Trophoblast cell (in vitro differentiated cells and primary cell): ENCODE data around the gene CDY2B.
"Not testable (repeated sequence)": the region's sequence is repeated elsewhere in the genome, so short reads cannot be mapped to it uniquely, and the experiment has no call there.

Source experiments
- DNase-seq, 2 donors: peaks; one replicate each; pipeline ENCODE4 v3.0.0-alpha.2; 2016
- H2AFZ ChIP-seq: 2 replicates; pipeline ENCODE4 v1.6.1; 2013; ENCODE audit warnings: low read length, moderate library complexity, mild to moderate bottlenecking; ENCODE audit not compliant: insufficient read depth, poor library complexity
- H2AK5ac ChIP-seq: 2 replicates; pipeline ENCODE4 v1.6.1; 2013; ENCODE audit warnings: mild to moderate bottlenecking, low read length
- H2BK120ac ChIP-seq: 2 replicates; pipeline ENCODE4 v1.6.1; 2013; ENCODE audit warnings: low read length, mild to moderate bottlenecking, moderate library complexity; ENCODE audit not compliant: insufficient read depth, poor library complexity
- H2BK12ac ChIP-seq: 2 replicates; pipeline ENCODE4 v1.6.1; 2013; ENCODE audit warnings: mild to moderate bottlenecking, low read length, moderate library complexity
- H2BK5ac ChIP-seq: 2 replicates; pipeline ENCODE4 v1.6.1; 2013; ENCODE audit warnings: low read length, low read depth, moderate library complexity, mild to moderate bottlenecking; ENCODE audit not compliant: poor library complexity
- H3K14ac ChIP-seq: 2 replicates; pipeline ENCODE4 v1.6.1; 2013; ENCODE audit warnings: mild to moderate bottlenecking, low read length
- H3K18ac ChIP-seq: 2 replicates; pipeline ENCODE4 v1.6.1; 2013; ENCODE audit warnings: mild to moderate bottlenecking, low read length
- H3K23ac ChIP-seq: 2 replicates; pipeline ENCODE4 v1.6.1; 2013; ENCODE audit warnings: low read length
- H3K27ac ChIP-seq: 2 replicates; pipeline ENCODE4 v1.5.1; 2013; ENCODE audit warnings: low read depth, mild to moderate bottlenecking, inconsistent platforms, low read length, moderate library complexity
- H3K27me3 ChIP-seq: 2 replicates; pipeline ENCODE4 v1.6.1; 2013; ENCODE audit warnings: inconsistent platforms, mild to moderate bottlenecking, low read length, moderate library complexity; ENCODE audit not compliant: insufficient read depth
- H3K36me3 ChIP-seq, 2 experiments: 1 replicate in 1 of 2; 2 replicates in 1 of 2; pipeline ENCODE4 v1.6.1; 2013; ENCODE audit warnings: low read length in 2 of 2, mild to moderate bottlenecking in 2 of 2, moderate library complexity in 1 of 2; ENCODE audit not compliant: insufficient read depth in 2 of 2, control insufficient read depth in 1 of 2
- H3K4ac ChIP-seq: 2 replicates; pipeline ENCODE4 v1.6.1; 2013; ENCODE audit warnings: low read depth, mild to moderate bottlenecking, low read length, moderate library complexity
- H3K4me1 ChIP-seq, 2 experiments: 1 replicate in 1 of 2; 2 replicates in 1 of 2; pipeline ENCODE4 v1.6.1; 2013; ENCODE audit warnings: low read length in 2 of 2, mild to moderate bottlenecking in 2 of 2, moderate library complexity in 1 of 2; ENCODE audit not compliant: insufficient read depth in 2 of 2, control insufficient read depth in 1 of 2
- H3K4me2 ChIP-seq: 2 replicates; pipeline ENCODE4 v1.6.1; 2013; ENCODE audit warnings: inconsistent platforms, mild to moderate bottlenecking, low read length, moderate library complexity
- H3K4me3 ChIP-seq: 2 replicates; pipeline ENCODE4 v1.5.1; 2013; ENCODE audit warnings: mild to moderate bottlenecking, low read depth, low read length, inconsistent platforms
- H3K79me1 ChIP-seq: one replicate; pipeline ENCODE4 v1.6.1; 2013; ENCODE audit warnings: low read length
- H3K79me2 ChIP-seq: 2 replicates; pipeline ENCODE4 v1.6.1; 2013; ENCODE audit warnings: low read length, mild to moderate bottlenecking; ENCODE audit not compliant: control insufficient read depth, insufficient read depth, poor library complexity
- H3K9ac ChIP-seq: 2 replicates; pipeline ENCODE4 v1.6.1; 2013; ENCODE audit warnings: mild to moderate bottlenecking, low read length
- H3K9me3 ChIP-seq: 2 replicates; pipeline ENCODE4 v1.6.1; 2013; ENCODE audit warnings: low read depth, mild to moderate bottlenecking, control low read depth, inconsistent platforms, low read length; ENCODE audit not compliant: insufficient read depth
- H4K12ac ChIP-seq: 2 replicates; pipeline ENCODE4 v1.6.1; 2013; ENCODE audit warnings: low read depth, mild to moderate bottlenecking, low read length, moderate library complexity
- H4K8ac ChIP-seq: 2 replicates; pipeline ENCODE4 v1.6.1; 2013; ENCODE audit warnings: low read depth, mild to moderate bottlenecking, low read length, moderate library complexity
- H4K91ac ChIP-seq: one replicate; pipeline ENCODE4 v1.6.1; 2013; ENCODE audit warnings: low read depth, mild to moderate bottlenecking, low read length, moderate library complexity
- WGBS: extraction: QIAGEN DNeasy Blood & Tissue Kit; methylation state at CpG from one replicate; pipeline ENCODE4 v1.1.7; 2013; ENCODE audit warnings: missing lambda C conversion rate; ENCODE audit not compliant: insufficient read length, insufficient coverage; ENCODE audit errors: extremely low coverage; 5-methylcytosine and 5-hydroxymethylcytosine counted together

CDY2B gene

GRCh38 chrY:17867850-17868249 lies 12.2 kb downstream of the CDY2B start:
- not testable (repeated sequence) for H3K27me3 ChIP-seq, H4K8ac ChIP-seq
- WGBS = no CpG with 5 or more reads among the region's 4 CpGs

DNA sequence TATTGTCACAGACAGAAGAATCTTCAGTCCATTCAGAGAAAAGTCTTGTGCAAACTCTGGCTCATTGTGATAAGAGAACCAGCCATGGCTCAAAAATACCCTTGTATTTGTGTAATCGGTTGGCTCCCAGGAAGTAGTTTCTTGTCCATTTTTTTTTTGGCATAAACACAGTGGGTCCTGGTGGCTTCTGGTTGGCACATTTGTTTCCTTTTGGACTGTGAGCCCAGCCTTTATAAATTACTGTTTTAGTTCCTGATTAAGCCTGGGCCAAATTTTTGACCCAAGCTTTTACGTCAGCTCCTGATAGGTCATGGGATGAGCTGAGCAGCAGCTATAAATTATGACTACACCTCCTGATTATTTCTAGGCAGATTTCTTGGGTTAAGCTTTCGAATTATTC lies 19.4 kb downstream of the CDY2B start:
- H3K4me1 ChIP-seq, H4K8ac ChIP-seq, H4K12ac ChIP-seq, H2BK5ac ChIP-seq, H3K23ac ChIP-seq, H2AFZ ChIP-seq, H3K14ac ChIP-seq, H3K9ac ChIP-seq, H2BK120ac ChIP-seq, H3K9me3 ChIP-seq, H2BK12ac ChIP-seq, H2AK5ac ChIP-seq, H3K4me2 ChIP-seq, H3K18ac ChIP-seq, H3K79me1 ChIP-seq, H3K36me3 ChIP-seq, H4K91ac ChIP-seq, H3K4ac ChIP-seq, DNase-seq, H3K27ac ChIP-seq, H3K4me3 ChIP-seq, H3K27me3 ChIP-seq, H3K79me2 ChIP-seq: not testable (repeated sequence)
- no CpG with 5 or more reads among the region's 3 CpGs for WGBS

More at GRCh38 chrY:17867850-17868249, 12.2 kb downstream of the CDY2B start:
- H3K14ac ChIP-seq, H2BK5ac ChIP-seq, H4K91ac ChIP-seq, H3K9ac ChIP-seq, H3K18ac ChIP-seq, DNase-seq, H3K36me3 ChIP-seq, H2BK12ac ChIP-seq, H3K4me2 ChIP-seq, H3K9me3 ChIP-seq, H3K4ac ChIP-seq, H2AK5ac ChIP-seq, H3K4me1 ChIP-seq, H4K12ac ChIP-seq, H2AFZ ChIP-seq, H2BK120ac ChIP-seq, H3K27ac ChIP-seq, H3K79me2 ChIP-seq, H3K4me3 ChIP-seq, H3K23ac ChIP-seq, H3K79me1 ChIP-seq: not testable (repeated sequence)

GRCh38 chrY:17856963-17857848 lies 22.8 kb downstream of the CDY2B start:
- not testable (repeated sequence) for H3K4ac ChIP-seq, H3K27me3 ChIP-seq, H2BK12ac ChIP-seq, H2AK5ac ChIP-seq, H3K18ac ChIP-seq, H3K14ac ChIP-seq, H3K4me1 ChIP-seq, H3K9me3 ChIP-seq, H3K36me3 ChIP-seq, H2BK120ac ChIP-seq, H2AFZ ChIP-seq, H2BK5ac ChIP-seq, H4K12ac ChIP-seq, H3K9ac ChIP-seq, H3K4me2 ChIP-seq, H4K8ac ChIP-seq, H3K79me2 ChIP-seq, H3K79me1 ChIP-seq, DNase-seq, H3K23ac ChIP-seq, H3K27ac ChIP-seq, H3K4me3 ChIP-seq, H4K91ac ChIP-seq
- WGBS = no CpG with 5 or more reads among the region's 10 CpGs

DNA sequence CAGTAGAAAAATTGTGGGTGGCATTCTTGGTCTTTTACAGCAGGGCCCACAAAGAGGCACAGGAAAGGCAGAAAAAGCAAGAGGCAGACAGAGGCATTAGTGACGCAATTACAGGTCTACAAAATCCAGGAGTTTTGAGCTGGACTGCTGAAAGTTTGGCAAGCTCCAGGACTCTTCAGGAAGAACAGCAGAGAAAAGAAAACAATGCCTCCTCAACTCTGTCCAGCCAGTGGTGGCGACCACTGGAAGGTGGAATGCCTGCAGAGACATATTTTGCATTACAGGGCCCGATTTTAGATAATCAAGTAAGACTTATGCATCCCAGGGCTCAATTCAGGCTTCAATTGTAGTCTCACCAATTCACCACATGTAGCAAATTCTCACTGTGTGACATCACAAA lies 23.5 kb downstream of the CDY2B start:
- H3K79me2 ChIP-seq, H3K4ac ChIP-seq, H2AFZ ChIP-seq, H3K18ac ChIP-seq, H2AK5ac ChIP-seq, H3K9me3 ChIP-seq, H2BK120ac ChIP-seq, DNase-seq, H4K12ac ChIP-seq, H3K4me1 ChIP-seq, H4K8ac ChIP-seq, H3K27me3 ChIP-seq, H3K4me3 ChIP-seq, H2BK5ac ChIP-seq, H3K27ac ChIP-seq, H3K4me2 ChIP-seq, H4K91ac ChIP-seq, H3K9ac ChIP-seq, H3K23ac ChIP-seq, H2BK12ac ChIP-seq, H3K14ac ChIP-seq, H3K36me3 ChIP-seq, H3K79me1 ChIP-seq: not testable (repeated sequence)
- WGBS = no CpG with 5 or more reads among the region's 3 CpGs
